ENCODE results near the gene ARHGAP24. TPM values are rescaled to one million over a fixed set of nuclear protein-coding genes. Genes with fewer than 3 reads are reported as not detected.

ARHGAP24 gene
- total RNA-seq, 1 donor from 2014 or later = 9.9 TPM

DNA sequence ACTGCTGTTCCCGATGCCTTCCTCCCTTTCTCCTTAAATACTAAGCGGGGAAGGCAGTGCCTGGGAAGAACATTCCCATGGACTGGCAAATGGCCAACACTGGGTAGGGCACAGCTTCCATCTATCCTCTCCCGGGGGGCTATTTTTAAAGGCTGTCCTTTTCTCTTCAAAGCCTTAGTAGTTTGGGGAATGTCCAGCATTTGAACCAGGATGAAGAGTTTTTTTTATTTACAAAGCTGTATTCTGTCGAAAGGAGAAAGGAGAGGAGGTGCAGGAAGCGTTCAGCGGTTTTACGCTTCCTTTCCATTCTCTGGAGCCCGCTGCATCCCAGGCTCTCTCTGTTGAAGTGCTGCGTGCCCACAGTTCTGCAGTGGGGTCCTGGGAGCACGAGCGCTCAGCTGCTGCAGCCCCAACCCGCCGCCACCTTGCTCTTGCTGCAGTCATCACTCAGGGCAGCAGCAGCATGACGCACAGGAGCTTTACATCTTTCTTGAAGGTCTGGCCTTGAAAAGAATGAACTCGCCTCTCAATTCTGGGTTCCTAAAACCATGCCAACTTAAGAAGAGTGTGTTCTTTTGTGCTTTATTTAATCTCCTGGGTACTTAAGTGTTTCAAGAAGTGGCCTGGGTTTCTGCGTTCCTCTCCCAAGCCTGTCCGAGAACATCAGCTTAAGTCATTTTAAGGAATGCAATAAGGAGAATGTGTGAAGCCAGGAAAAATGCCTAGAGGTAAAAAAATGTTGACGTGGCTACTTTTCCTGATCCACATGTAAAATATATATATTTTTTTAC is 457.7 kb downstream of the ARHGAP24 start:
- peak overlapping the region; percentile 59 for H3K4me3 ChIP-seq (ENCODE audit: low read depth, low read length)
- DNase-seq (ENCODE audit: low read depth) = no peak
- TF ChIP-seq, protein P1, sequence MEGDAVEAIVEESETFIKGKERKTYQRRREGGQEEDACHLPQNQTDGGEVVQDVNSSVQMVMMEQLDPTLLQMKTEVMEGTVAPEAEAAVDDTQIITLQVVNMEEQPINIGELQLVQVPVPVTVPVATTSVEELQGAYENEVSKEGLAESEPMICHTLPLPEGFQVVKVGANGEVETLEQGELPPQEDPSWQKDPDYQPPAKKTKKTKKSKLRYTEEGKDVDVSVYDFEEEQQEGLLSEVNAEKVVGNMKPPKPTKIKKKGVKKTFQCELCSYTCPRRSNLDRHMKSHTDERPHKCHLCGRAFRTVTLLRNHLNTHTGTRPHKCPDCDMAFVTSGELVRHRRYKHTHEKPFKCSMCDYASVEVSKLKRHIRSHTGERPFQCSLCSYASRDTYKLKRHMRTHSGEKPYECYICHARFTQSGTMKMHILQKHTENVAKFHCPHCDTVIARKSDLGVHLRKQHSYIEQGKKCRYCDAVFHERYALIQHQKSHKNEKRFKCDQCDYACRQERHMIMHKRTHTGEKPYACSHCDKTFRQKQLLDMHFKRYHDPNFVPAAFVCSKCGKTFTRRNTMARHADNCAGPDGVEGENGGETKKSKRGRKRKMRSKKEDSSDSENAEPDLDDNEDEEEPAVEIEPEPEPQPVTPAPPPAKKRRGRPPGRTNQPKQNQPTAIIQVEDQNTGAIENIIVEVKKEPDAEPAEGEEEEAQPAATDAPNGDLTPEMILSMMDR (conservative IDR thresholded peaks at IDR 0.05; ENCODE audit: low read depth, low read length) = no peak

DNA sequence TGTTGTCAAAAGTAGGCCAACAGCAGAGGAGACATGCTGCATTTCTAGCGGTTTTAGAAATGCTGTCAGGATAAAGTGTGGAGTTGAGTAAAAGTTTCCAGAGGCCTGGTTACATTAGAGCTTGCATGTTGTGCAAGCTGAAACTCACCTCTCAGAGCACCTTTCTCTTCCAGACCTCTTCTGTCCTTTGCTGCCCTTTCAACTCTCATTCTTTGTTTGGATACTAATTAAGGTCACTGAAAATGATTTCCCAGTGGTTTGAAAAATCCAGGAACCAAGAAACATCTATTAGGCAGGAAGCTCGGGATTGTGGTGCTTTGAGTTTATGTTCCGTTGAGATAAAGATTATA is 458.3 kb downstream of the ARHGAP24 start:
- peak overlapping the region; percentile 59 for H3K4me3 ChIP-seq (ENCODE audit: low read depth, low read length)
- TF ChIP-seq, protein P1 (conservative IDR thresholded peaks at IDR 0.05; ENCODE audit: low read depth, low read length) = no peak
- no peak for DNase-seq (ENCODE audit: low read depth)

DNA sequence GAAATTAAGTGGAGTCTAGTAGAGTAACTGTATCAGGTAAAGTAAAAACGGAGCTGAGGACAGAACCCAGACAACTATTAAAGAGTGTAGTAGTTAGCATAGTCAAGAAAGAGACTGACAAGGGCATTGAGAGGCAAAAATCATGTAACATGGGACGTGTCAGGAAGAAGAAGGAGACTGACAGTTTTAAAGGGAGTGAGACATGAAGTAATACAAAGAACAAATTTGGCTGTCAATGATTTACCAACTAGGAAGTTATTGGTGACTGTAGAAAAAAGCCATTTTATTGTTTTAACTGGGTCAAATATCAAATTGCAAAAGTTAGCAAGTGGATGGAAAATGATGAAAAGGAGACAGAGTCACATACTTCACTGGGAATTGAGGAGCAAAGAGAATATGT is 462.6 kb downstream of the ARHGAP24 start:
- DNase-seq (ENCODE audit: low read depth) = no peak
- no peak overlapping the region for H3K4me3 ChIP-seq (ENCODE audit: low read depth, low read length)
- TF ChIP-seq, protein P1 (conservative IDR thresholded peaks at IDR 0.05; ENCODE audit: low read depth, low read length) = no peak

DNA sequence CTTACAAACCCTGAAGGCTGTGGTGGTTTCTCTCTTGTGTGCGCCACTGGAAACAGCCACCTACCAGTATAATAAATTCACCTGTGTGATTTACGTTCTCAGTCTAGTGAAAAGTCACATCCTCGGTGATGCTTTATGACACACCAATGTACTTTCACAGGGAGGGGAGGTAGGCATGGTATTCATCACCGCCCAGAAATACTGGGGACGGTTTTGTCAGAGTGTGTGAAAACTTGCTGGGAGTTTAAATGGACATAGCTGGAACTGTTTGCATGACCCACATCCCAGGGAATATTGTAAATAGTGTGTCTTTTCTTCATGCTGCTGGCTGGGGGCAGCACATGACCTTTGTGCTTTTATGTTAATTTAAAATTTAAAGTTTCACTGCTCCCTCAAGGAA is 463.1 kb downstream of the ARHGAP24 start:
- no peak for DNase-seq (ENCODE audit: low read depth)
- no peak overlapping the region for H3K4me3 ChIP-seq (ENCODE audit: low read depth, low read length)
- TF ChIP-seq, protein P1 (conservative IDR thresholded peaks at IDR 0.05; ENCODE audit: low read depth, low read length) = no peak

DNA sequence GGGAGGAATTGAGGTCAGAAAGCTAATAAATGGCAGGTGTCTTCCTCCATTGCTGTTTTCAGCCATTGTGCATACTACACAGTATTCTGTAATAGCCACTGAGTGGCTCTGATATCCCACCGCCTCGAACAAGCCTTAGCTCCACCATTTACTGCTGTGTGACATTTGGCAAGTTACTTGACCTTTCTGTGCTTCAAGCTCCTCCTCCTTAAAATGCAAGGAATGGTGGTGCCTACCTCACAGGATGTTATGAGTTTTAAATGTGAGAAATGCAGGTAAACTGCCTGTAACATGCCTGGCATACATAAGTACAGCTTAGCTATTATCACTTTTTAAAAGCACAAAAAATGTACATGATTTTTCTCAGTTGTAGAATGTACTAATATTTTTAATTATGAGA is 464.0 kb downstream of the ARHGAP24 start:
- no peak for DNase-seq (ENCODE audit: low read depth)
- TF ChIP-seq, protein P1 (conservative IDR thresholded peaks at IDR 0.05; ENCODE audit: low read depth, low read length) = no peak
- no peak overlapping the region for H3K4me3 ChIP-seq (ENCODE audit: low read depth, low read length)

DNA sequence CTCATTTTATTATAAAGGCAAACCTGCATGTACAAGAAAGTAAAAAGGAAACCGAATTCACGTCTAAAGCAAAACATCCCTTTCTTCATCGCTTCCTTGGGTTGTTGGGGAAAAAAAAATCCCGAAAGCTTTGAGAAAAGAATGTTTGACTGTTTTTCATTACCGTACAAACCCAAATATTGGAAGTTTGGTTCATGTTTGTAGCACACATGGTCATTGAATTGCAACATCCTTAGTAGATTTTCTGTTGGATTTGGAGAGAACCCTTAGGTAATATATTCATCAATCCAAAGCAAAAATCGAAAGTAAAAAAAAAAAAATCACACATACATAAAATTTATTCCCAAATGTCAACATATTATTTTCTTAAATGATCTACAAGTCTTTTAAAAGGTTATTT is 464.6 kb downstream of the ARHGAP24 start:
- peak overlapping the region; percentile 12 for H3K4me3 ChIP-seq (ENCODE audit: low read depth, low read length)
- no peak for DNase-seq (ENCODE audit: low read depth)
- TF ChIP-seq, protein P1 (conservative IDR thresholded peaks at IDR 0.05; ENCODE audit: low read depth, low read length) = no peak

DNA sequence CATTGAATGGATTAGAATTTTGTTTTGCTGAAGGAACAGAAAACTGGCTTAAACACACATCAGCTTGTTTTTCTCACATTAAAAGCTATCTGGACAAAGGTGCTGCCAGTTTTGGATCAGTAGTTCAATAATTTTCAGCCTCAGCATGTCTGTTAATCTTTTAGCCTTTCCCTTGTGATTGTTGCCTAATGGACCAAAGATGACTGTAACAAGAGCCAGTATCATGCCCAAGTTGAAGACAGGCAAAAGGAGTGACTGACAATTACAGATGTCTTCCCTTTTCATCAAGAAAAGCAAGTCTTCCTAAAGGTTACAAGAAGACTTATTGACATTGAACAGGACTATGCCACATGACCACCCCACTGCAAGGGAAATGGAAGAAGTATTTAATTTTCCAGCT is 465.2 kb downstream of the ARHGAP24 start:
- TF ChIP-seq, protein P1 (conservative IDR thresholded peaks at IDR 0.05; ENCODE audit: low read depth, low read length) = no peak
- no peak overlapping the region for H3K4me3 ChIP-seq (ENCODE audit: low read depth, low read length)
- DNase-seq (ENCODE audit: low read depth) = no peak

All from epithelial cell of proximal tubule (primary cell).